Activated CD8-positive, alpha-beta memory T cell treated with anti-CD3 and anti-CD28 coated beads for 48 hours (primary cell): ENCODE results near the gene EVA1B.

Experiments used
- DNase-seq, 3 experiments: peaks; one replicate each; pipeline ENCODE4 v3.0.0-alpha.2; 2020; ENCODE audit warnings: low read depth in 2 of 3, low spot score in 2 of 3

Gene EVA1B

GRCh38 chr1:36346741-36347370, 23.4 kb upstream of the EVA1B start:
- DNase-seq = no peak

- no peak for DNase-seq
Observed at GRCh38 chr1:36345353-36345752, 21.9 kb upstream of the EVA1B start.

GRCh38 chr1:36344395-36344680, 20.9 kb upstream of the EVA1B start:
- no peak for DNase-seq

- no peak for DNase-seq
Observed at GRCh38 chr1:36343651-36344394, 20.4 kb upstream of the EVA1B start.

GRCh38 chr1:36342426-36343185, 19.2 kb upstream of the EVA1B start:
- DNase-seq = no peak

- DNase-seq = no peak
Observed at GRCh38 chr1:36341626-36342320, 18.3 kb upstream of the EVA1B start.

GRCh38 chr1:36339615-36340014, 16.2 kb upstream of the EVA1B start:
- no peak for DNase-seq

- no peak for DNase-seq
Observed at GRCh38 chr1:36339215-36339614, 15.8 kb upstream of the EVA1B start.

- DNase-seq = no peak
Observed at GRCh38 chr1:36337830-36338229, 14.4 kb upstream of the EVA1B start.

- DNase-seq = no peak
Observed at GRCh38 chr1:36330940-36331339, 7.5 kb upstream of the EVA1B start.

GRCh38 chr1:36329817-36330216, 6.4 kb upstream of the EVA1B start:
- DNase-seq = no peak

- DNase-seq = no peak
Observed at GRCh38 chr1:36328713-36329112, 5.3 kb upstream of the EVA1B start.

- no peak for DNase-seq
Observed at GRCh38 chr1:36328088-36328480, 4.6 kb upstream of the EVA1B start.

GRCh38 chr1:36327421-36328087, 4.1 kb upstream of the EVA1B start:
- no peak for DNase-seq

- DNase-seq = no peak
Observed at GRCh38 chr1:36326499-36326898, 3.1 kb upstream of the EVA1B start.

GRCh38 chr1:36324353-36324703, 883 bp upstream of the EVA1B start:
- no peak for DNase-seq

- DNase-seq = no peak
Observed at GRCh38 chr1:36322786-36323635, 434 bp downstream of the EVA1B start.

GRCh38 chr1:36322041-36322785, 1.2 kb downstream of the EVA1B start:
- no peak for DNase-seq

- no peak for DNase-seq
Observed at GRCh38 chr1:36321119-36321951, 2.1 kb downstream of the EVA1B start.
